SK-N-MC (cell line): ENCODE data around the gene PAPSS1.
"Not testable (repeated sequence)": the region's sequence is repeated elsewhere in the genome, so short reads cannot be mapped to it uniquely, and the experiment has no call there.

ENCODE experiments used
- DNase-seq: peaks from one replicate; pipeline ENCODE4 v3.0.0-alpha.2; 2011; ENCODE audit warnings: low read depth, low spot score
- H3K27ac ChIP-seq: fragments of 200-600 bp; sonication (generic); 2 replicates; pipeline ENCODE4 v1.5.1; 2016; ENCODE audit warnings: mixed run types
- H3K36me3 ChIP-seq: fragments of 200-600 bp; sonication (generic); 2 replicates; pipeline ENCODE4 v1.6.1; 2017; ENCODE audit warnings: antibody characterized with exemption, low read length, mixed read lengths; ENCODE audit not compliant: insufficient read depth
- H3K4me3 ChIP-seq: fragments of 200-600 bp; sonication (generic); 2 replicates; pipeline ENCODE4 v1.5.1; 2016
- H3K9ac ChIP-seq: fragments of 200-600 bp; sonication (generic); 2 replicates; pipeline ENCODE4 v1.8.0; 2017; ENCODE audit warnings: mixed run types, mixed read lengths; ENCODE audit not compliant: insufficient read length
- H3K9me3 ChIP-seq: fragments of 200-600 bp; sonication (generic); 2 replicates; pipeline ENCODE4 v1.6.1; 2017; ENCODE audit warnings: low read depth, mild to moderate bottlenecking, antibody characterized with exemption, low read length, moderate library complexity, mixed read lengths
- EZH2 ChIP-seq: fragments of 200-600 bp; sonication (generic); IDR thresholded peaks from one replicate; pipeline ENCODE4 v1.6.1; 2017; ENCODE audit warnings: antibody characterized with exemption
- FOXP2 ChIP-seq: optimal IDR thresholded peaks from 2 replicates; pipeline ENCODE3; 2011; ENCODE audit warnings: mild to moderate bottlenecking, moderate library complexity; ENCODE audit not compliant: insufficient read depth; ENCODE audit errors: extremely low read length, control extremely low read depth
- POLR2AphosphoS5 ChIP-seq: IDR thresholded peaks from 2 replicates; pipeline ENCODE4 v1.6.1; 2012; ENCODE audit warnings: mild to moderate bottlenecking, low read depth, low read length, borderline replicate concordance

Gene PAPSS1

DNA sequence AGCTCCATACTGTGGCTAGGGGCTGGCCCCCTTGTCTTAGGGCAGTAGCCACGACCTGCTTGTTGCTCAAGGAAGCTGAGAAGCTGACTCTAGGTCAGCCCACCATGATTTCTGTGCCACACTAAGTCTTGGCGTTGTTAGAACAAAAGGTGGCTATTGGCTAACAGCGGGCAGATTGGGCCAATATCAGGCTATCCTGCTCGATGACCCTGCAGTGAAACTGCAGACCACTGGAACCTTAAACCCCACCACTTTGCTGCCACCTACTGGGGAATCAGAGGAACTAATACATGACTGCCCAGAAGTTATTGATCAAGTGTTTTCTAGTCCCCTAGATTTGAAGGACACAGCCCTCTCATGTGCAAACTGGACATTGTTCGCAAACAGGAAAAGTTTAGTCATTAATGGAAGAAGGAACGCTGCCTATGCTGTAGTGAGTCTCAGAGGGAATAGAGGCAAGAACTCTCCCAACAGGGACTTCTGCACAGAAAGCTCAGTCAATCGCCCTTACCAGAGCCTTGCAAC lies 17.0 kb upstream of the PAPSS1 start:
- no peak for TF ChIP-seq POLR2AphosphoS5
- no peak for TF ChIP-seq FOXP2
- TF ChIP-seq EZH2 = no peak
- Histone ChIP-seq H3K27ac (no peak overlapping the region), H3K4me3 (no peak overlapping the region), H3K9ac (no peak overlapping the region), H3K36me3 (no peaks in the 10 kb centered on the region), H3K9me3 (no peaks in the 10 kb centered on the region)
- no peak for DNase-seq

DNA sequence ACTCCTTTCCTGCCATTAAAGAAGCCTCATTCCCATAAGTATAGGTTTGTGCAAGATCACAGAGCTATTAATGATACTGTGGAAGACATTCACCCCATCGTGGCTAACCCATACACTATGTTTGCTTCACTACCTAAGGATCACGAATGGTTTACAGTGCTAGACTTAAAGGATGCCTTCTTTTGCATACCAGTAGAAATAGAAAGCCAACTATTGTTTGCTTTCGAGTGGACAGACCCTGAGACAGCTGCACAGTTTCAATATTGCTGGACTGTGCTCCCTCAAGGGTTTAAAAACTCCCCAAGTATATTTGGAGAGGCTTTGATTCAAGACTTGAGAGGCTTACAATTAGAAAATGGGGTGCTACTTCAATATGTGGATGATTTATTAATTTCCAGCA lies 16.0 kb upstream of the PAPSS1 start:
- DNase-seq = no peak
- Histone ChIP-seq H3K36me3 (no peaks in the 10 kb centered on the region), H3K27ac (peak overlapping the region; percentile 9; the same call in 1 of the 2 replicates), H3K9me3 (0 out of 2 replicates have a peak, but pooled peaks cover 3% of the 10 kb centered on the region), H3K9ac (no peak overlapping the region), H3K4me3 (0 out of 2 replicates have a peak overlapping the region, but pooled peaks have one; percentile 2)
- TF ChIP-seq EZH2 (no peak), POLR2AphosphoS5 (no peak), FOXP2 (no peak)

GRCh38 chr4:107734120-107734519 lies 14.1 kb upstream of the PAPSS1 start:
- no peak overlapping the region for H3K27ac ChIP-seq
- no peak overlapping the region for H3K4me3 ChIP-seq
- no peak for DNase-seq
- H3K9me3 ChIP-seq = 0 out of 2 replicates have a peak, but pooled peaks cover 3% of the 10 kb centered on the region
- no peaks in the 10 kb centered on the region for H3K36me3 ChIP-seq
- H3K9ac ChIP-seq = no peak overlapping the region
- TF ChIP-seq EZH2 = no peak
- no peak for TF ChIP-seq POLR2AphosphoS5
- TF ChIP-seq FOXP2 = no peak

GRCh38 chr4:107733431-107733925 lies 13.4 kb upstream of the PAPSS1 start:
- Histone ChIP-seq H3K9me3 (0 out of 2 replicates have a peak, but pooled peaks cover 3% of the 10 kb centered on the region), H3K9ac (no peak overlapping the region), H3K36me3 (no peaks in the 10 kb centered on the region), H3K27ac (no peak overlapping the region), H3K4me3 (no peak overlapping the region)
- DNase-seq = no peak
- TF ChIP-seq EZH2 = no peak
- no peak for TF ChIP-seq FOXP2
- no peak for TF ChIP-seq POLR2AphosphoS5

- H3K4me3 ChIP-seq, H3K27ac ChIP-seq, DNase-seq, H3K9ac ChIP-seq, H3K36me3 ChIP-seq, H3K9me3 ChIP-seq: not testable (repeated sequence)
Measured at GRCh38 chr4:107729050-107729449, 9.0 kb upstream of the PAPSS1 start.

- not testable (repeated sequence) for H3K4me3 ChIP-seq, H3K9me3 ChIP-seq, H3K36me3 ChIP-seq, H3K9ac ChIP-seq, H3K27ac ChIP-seq, DNase-seq
Measured at GRCh38 chr4:107726131-107726925, 6.3 kb upstream of the PAPSS1 start.

- no peak overlapping the region for H3K4me3 ChIP-seq
- DNase-seq = no peak
- TF ChIP-seq FOXP2 (no peak), EZH2 (no peak), POLR2AphosphoS5 (no peak)
- no peak overlapping the region for H3K27ac ChIP-seq
- no peaks in the 10 kb centered on the region for H3K36me3 ChIP-seq
- H3K9ac ChIP-seq = no peak overlapping the region
- H3K9me3 ChIP-seq = no peaks in the 10 kb centered on the region
Measured at GRCh38 chr4:107725281-107725859, 5.3 kb upstream of the PAPSS1 start.

DNA sequence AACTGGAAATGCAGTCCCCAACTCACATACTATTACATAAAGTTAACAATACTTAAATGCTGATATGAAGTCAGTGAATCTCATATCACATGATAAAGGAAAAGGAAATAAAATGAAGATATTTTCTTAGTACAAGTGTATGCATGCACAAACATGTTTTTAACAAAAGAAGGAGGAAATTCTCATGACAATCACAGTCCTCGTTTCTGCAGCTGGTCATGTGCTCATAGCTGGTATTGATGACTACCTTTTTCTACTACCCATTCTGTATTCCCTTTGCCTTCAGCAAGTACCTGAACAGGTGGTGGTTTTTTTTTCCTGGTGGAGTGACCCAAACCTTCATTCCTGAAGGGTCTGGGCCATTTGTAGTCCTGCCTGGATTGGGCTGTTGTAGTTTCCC lies 3.3 kb upstream of the PAPSS1 start:
- not testable (repeated sequence) for H3K4me3 ChIP-seq, H3K27ac ChIP-seq, DNase-seq, H3K9me3 ChIP-seq, H3K9ac ChIP-seq, H3K36me3 ChIP-seq
